HG03280 (cell line): Measurements from ENCODE around the gene GPR26.
"Not testable (repeated sequence)": the region's sequence is repeated elsewhere in the genome, so short reads cannot be mapped to it uniquely, and the experiment has no call there.

Experiments
- ATAC-seq: cut with Tn5 transposase; IDR thresholded peaks from one replicate; pipeline ENCODE4 v1.9.1; 2021; ENCODE audit warnings: mild to moderate bottlenecking, moderate library complexity; ENCODE audit not compliant: unreplicated experiment

GPR26 gene

DNA sequence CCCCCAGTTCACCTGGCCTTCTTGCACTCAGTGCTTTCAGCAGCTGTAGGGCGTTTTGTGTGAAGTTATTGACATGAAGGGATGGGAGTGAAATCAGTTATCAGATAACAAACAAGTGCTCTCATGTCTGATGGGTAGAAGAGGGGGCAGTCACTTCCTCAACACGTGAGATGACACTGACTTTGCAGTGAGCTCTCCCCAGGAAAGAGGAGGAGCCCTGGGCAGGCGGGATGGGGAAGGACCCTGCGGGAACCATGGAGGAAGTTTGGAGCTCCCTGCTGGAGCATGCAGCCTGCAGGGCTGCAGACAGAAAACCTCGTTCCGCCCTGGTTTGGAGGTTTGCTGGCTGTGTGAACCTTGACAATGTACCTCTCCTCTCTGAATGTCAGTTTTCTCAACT, 38.7 kb downstream of the GPR26 start:
- no peak for ATAC-seq

DNA sequence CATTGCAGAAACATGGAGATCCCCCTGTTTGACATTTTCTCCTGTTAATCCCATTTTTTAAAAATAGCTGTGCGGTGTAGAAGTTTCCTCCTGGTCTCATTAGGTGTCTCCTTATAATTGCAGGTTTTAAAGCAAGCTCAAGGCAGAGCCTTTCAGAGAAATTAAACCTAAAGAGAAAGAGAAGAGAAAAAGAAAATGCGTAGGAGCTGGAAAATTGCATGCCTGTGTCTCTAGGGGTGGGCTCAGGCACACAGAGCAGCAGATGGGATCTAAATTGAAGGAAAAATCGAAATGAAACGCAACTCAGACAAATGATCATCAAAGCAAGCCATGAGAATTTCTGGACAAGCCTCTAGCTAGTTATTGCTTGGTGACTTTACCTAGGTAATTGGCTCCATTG, 40.1 kb downstream of the GPR26 start:
- ATAC-seq = no peak

DNA sequence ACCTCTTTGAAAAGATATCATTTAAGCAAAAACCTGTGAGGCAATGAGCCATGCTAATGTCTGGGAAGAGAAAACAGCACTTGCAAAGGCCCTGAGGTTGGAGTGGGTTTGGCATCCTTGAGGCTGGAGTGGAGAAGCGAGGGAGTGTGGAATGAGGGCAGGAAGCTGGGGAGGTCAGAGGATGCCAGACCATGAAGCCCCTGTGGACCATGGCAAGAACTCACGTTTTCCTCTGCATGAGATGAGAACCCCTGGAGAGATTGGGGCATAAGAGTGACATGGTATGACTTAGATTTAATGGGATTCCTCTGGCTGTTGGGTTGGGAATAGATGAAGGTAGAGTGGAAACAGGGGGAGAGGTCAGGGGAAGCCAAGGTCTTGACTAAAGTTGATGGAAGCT, 49.4 kb downstream of the GPR26 start:
- ATAC-seq = no peak

DNA sequence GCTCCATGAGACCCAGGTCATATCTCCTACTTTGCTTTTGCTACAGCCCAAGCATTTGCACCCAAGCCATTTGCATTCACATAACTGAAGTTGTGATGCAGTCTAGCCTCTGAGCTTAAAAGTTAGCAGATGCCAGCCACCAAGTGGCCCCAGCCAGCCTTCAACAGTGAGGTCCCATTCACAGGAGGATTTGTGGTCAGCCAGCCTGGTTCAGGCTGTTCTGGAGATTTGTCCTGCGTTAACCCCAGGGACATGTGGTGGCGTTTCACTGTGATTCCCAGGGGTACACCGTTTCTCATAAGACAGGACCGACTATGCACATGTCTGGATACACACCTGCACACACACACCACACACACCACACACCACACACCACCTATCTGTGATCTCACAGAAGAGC, 51.2 kb downstream of the GPR26 start:
- ATAC-seq = no peak

DNA sequence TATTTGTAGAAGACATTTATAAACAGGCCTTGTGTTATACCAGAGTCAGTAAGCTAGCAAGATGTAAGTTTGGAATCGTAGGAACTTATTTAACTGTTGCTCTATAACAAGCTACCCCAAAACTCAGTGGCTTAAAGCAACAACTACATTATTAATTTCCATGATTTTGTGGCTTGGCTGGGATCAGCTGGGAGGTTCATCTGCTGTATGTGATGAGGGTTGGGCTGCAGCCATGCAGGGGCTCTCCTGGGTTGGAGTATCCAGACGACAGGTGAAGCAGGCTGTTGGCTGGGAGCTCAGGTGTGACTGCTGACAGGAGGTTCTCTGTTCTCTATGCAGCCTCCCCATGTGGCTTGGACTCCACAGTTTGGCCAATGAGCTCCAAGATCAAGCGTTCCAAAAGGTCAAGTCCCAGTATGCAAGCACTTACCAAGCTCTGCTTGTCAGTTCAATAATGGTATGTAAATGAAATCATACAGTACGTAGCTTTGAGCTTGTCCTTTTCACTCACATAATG, 52.4 kb downstream of the GPR26 start:
- no peak for ATAC-seq

DNA sequence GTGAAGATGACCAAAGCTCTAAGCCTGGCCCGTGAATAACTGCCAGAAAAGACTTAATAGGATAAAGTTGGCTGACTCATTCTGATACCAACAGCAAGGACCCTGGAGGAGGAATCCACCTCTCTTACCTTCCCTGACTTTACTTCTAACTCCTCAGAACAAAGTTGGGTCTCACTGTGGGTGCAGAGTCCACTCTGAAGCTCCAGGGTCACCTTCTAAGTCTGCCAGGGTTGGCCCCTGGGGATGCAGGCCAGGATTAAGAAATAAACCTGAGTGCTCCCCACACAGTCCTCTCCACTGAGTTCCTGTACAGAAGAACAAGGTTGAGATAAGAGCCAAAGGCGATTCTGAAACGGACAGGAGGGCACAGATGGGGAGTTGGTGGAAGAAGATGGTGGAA, 54.4 kb downstream of the GPR26 start:
- ATAC-seq = no peak

DNA sequence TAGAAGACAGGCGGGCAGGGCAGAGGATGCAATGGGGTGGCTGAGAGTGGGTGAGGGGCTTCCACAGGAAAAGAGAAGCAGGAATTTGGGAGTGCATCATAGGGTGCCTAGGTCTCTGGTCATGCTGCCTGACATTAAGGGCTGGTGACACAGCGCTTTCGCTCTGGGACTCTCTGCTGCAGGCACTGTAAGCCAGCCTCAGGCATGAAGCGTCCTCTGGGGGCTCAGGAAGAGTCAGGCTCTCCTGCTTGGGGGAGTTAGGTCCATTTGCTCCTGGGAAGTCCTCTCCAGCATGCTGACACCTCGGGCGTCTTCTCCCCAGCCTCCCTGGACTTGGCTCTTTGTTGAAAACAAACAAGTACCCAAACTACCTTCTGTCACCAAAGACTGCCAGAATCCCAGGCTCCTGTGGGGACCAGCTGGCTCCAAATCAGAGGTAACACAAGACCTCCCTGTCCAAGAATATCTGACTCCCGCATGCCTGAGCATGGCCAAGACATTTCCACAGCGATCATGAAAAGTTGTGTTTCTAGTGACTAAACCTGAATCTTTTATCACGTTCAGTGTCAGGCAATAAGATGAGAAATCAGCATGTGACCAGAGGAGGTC, 55.4 kb downstream of the GPR26 start:
- no peak for ATAC-seq

DNA sequence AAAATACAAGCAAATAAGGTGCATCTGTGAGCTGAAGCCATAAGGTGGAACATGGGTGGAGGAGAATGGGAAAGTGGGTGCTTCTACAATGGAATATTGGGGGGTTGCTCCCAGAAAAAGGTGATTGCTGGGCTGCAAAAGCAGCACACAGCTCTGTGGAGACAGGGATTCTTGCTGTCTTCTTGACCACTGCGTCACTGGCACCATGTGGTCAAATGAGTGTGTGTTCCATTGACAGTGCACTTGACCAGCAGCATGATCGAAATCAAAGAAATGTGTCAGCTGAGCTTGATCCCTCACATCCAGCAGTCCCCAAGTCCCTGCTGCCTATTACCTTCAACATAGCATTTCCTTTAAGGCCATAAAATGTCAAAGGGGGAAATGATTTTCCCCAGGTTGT, 56.2 kb downstream of the GPR26 start:
- ATAC-seq = no peak

DNA sequence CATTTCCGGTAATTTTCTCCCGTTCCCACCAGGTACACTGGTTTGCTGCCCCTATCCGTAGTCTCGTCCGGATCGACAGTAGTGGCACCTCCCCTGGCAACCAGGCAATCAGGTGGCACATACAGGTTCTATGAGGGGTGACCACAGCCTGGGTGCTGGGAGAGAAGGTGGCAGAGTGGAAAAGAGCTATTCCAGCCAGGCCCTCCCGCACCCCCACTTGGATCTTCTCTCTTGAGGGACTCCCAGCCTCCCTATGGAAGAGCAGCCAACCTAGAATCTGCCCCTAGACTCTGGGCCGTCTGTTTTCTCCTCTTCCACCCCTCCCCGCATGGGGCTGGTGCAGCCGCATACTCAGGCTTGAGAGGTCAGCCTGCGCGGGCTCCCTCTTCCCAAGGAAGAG, 58.6 kb downstream of the GPR26 start:
- no peak for ATAC-seq

DNA sequence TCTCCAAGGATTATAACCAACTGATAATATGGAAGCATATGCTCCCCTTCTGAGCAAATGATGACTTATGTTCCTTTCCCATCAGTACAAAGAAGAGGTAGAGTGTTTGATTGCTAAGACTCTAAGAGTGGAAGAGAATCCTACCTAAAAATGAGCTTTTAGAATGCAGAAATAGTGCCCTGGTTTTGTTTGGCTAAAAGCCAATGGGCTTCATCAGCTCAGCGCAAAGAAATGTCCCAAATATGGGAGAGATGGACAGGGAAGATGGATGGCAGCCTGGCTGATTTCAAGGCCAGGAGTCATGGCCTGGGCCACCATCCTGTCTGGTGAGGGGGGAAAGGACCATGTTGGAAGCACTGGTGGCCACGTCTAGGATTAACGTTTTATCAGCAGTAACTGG, 60.2 kb downstream of the GPR26 start:
- ATAC-seq = no peak

DNA sequence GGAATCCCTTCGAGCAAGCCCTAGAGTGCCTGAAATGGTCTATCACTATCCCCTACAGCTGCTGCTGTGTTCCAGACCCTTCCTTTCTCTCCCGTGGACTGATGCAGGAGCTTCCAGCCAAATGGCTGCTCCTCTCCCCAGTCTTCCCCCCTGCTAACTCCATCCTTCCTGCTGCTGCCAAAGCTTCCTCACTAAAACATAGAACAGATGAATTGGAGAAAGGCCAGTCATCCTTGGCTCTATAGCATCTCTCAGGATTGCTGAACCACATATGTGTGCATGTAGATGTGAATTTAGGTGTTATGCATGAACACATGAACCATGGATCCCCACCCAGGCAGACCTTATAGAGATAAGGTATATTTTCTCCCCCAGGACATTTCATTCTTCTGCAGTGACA, 60.7 kb downstream of the GPR26 start:
- no peak for ATAC-seq

DNA sequence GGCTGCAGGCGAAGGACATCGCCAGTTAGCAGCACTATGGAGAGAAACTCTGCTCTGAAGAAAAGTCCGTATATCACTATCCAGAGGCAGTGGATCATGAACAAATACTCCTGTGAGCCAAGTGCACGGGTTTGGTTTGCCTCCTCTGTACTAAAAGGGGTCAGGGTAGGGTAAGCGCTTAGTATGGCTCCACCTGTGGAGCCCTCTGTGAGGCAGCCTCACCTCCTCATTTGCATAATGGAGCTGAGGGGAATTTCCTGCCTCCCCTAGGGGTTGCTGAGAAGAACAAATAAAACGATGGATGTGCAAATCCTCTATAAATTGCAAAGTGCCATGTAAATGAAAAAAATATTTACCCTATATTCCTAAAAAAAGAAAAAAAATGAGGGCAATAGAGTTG, 63.4 kb downstream of the GPR26 start:
- ATAC-seq = no peak

DNA sequence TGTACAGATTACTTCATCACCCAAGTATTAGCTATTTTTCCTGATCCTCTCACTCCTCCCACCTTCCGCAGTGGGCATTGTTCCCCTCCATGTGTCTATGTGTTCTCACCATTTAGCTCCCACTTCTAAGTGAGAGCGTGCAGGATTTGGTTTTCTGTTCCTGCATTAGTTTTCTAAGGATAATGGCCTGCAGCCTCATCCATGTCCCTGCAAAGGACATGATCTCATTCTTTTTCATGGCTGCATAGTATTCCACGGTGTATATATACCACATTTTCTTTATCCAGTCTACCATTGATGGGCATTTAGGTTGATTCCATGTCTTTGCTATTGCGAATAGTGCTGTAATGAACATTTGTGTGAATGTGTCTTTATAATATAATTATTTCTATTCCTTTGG, 70.8 kb downstream of the GPR26 start:
- ATAC-seq = not testable (repeated sequence)

DNA sequence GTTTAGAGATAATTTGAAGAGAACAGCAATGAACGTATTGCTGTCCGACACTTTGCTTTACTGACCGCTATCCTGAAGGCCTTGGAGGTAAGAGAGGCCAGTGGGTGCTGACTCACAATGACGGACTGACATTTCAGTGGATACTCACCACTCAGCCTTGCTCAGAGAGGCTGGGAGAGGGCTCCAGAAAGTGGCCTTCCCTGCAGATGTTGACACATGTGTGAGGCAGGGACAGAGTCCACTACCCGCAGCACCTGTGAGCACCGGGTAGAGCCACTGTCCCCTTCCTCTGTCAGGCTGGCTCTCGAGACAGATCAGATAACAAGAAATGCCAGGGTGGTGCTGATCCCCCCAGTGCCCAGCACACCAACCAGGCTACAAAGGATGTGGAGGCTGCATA, 75.0 kb downstream of the GPR26 start:
- no peak for ATAC-seq

DNA sequence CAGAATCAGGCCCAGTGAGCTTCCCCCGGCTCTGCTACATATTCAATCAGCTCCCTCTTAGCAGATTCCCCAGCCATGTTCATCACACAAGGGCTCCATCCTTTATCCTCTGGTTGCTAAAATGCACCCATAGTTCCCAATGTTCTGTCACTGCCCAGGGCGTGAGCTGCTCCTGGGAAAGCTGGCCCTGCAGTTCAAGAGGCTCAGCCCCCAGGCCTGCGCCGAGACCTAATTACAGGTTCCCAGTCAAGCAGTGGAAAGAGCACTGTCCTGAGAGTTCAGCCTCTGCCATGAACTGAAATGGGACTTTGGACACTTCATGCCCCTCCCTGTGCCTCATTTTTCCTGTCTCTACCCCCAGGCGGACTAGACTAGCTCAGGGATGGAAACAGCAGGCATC, 75.6 kb downstream of the GPR26 start:
- ATAC-seq = no peak

DNA sequence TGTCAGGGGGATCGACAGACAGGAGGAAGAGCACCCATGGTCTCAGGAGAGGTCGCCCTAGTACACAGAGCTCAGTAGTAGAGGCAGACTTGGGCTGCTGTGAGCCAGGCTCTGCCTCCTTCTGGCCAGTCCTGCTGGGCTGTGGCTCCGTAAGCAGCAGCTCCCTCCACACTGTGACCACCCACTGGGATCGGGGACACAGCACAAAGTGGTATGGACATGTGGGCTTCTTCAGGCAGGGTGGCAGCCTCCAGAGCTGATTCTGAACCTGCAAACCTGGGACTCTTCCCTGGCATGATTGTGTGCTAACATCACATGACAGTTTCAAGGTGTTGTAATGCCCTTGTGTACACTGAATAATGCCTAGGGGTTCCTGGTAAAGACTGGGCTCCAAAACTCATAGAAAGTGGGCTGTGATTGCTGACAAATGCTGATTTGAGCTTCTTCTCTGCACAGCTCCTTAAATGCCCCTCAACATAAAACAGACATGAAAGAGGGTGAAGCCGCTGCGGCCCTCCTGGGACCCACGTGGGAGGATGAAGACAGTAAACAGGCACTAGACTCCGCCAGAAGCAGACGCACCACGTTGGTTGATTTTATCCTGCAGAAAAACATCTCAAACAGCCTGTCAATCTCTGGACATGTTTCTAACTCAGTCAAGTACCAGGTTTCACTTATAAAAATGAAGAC, 76.7 kb downstream of the GPR26 start:
- no peak for ATAC-seq

DNA sequence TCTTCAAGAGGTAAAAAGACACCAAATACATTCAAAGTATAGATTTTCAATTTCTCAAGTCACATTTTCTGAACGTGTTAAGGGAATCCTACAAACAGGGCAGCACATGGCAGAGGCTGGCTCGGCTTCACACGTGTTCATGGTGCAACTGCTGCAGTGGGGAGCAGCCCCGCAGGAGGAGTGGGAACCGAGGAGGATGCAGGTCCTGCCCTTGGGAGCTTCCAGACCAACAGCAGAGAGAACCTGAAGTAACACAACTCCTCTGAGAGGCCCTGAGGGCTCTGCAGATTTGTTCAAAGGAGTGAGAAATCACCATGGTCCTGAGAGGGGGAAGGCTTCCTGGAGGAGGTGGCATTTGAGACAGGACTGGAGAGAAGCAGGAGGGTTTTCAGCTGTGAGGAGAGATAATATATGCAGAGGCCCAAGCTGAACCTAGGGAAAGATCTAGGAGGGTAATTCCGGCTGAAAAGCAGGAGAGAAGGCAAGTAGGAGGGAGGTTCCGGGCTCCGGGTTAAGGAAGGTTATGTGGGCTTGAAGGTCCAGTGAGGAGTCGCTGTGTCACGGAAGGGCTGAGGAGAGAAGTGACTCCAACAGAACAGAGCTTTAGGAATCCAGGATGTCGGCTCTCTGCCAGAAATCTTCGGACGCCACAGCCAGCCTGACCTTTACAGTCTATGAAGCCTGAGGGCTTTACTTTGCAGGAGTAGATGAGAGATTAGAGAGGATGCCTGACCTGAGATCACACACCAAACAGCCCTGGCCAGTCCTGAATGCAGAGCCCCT, 77.5 kb downstream of the GPR26 start:
- no peak for ATAC-seq

DNA sequence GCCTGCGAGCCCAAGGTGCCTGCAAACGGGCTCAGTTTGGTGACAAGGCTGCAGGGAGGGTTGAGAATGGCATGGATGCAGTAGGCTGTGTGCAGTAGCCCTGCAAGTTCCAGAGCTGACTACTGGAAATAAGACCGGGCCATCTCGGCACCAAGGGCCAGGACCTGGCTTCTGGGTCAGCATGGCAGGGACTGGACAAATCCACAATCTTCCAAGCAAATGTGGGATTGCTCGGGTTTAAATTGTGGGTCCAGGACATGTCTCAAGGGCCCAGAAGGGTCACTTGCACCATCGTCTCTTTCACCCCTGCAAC, 78.0 kb downstream of the GPR26 start:
- no peak for ATAC-seq
